Panc1 (cell line): ENCODE data around the gene HS6ST3. TPM values are rescaled to one million over a fixed set of nuclear protein-coding genes. Genes with fewer than 3 reads are reported as not detected.

Source experiments
- ATAC-seq: fragments of 200-7000 bp; cut with Tn5 transposase; 2 replicates; pipeline ENCODE4 v1.9.1; 2020; ENCODE audit warnings: mild to moderate bottlenecking, moderate library complexity
- BruUV-seq: library from RNA; stranded (reverse); fragments of 400-500 nt; replicated peaks from 2 replicates; lab custom pipeline; 2021; lab: Mats Ljungman, UMichigan
- CTCF ChIA-PET: fragments of 300-600 bp; sonication (Branson Sonifier 250); formaldehyde crosslinking; loops from one replicate; lab custom pipeline; 2022; ENCODE audit warnings: antibody characterized with exemption; lab: Charles Lee
- POLR2A ChIA-PET: fragments of 300-600 bp; sonication (Branson Sonifier 250); formaldehyde crosslinking; loops from one replicate; lab custom pipeline; 2022; ENCODE audit warnings: antibody characterized with exemption; lab: Charles Lee
- DNase-seq: peaks from one replicate; pipeline ENCODE4 v3.0.0-alpha.2; 2010; ENCODE audit warnings: low read depth, low spot score
- H3K27ac ChIP-seq: 2 replicates; pipeline ENCODE4 v1.5.1; 2011; ENCODE audit warnings: mild to moderate bottlenecking, low read length, inconsistent platforms
- H3K27me3 ChIP-seq: fragments of 200-500 bp; sonication (Bioruptor generic); 2 replicates; pipeline ENCODE4 v1.6.0; 2014; ENCODE audit warnings: low read length, inconsistent platforms; ENCODE audit not compliant: control insufficient read depth, insufficient read depth
- H3K36me3 ChIP-seq: fragments of 200-500 bp; sonication (Bioruptor generic); 2 replicates; pipeline ENCODE4 v1.5.1; 2014; ENCODE audit warnings: inconsistent platforms, mild to moderate bottlenecking, low read length, moderate library complexity; ENCODE audit not compliant: control insufficient read depth, insufficient read depth
- H3K4me1 ChIP-seq: 2 replicates; pipeline ENCODE4 v1.5.1; 2011; ENCODE audit warnings: inconsistent platforms, mild to moderate bottlenecking, low read length, moderate library complexity; ENCODE audit not compliant: control insufficient read depth, insufficient read depth
- H3K4me3 ChIP-seq, 2 experiments: 2 replicates each; pipeline ENCODE4 v1.5.1; 2011 to 2012; ENCODE audit warnings: low read depth in 2 of 2, low read length in 2 of 2, mild to moderate bottlenecking in 2 of 2, inconsistent platforms in 1 of 2, moderate library complexity in 1 of 2
- H3K9me3 ChIP-seq: fragments of 200-500 bp; sonication (Bioruptor generic); 2 replicates; pipeline ENCODE4 v1.5.1; 2014; ENCODE audit warnings: low read depth, mild to moderate bottlenecking, inconsistent platforms, low read length, moderate library complexity; ENCODE audit not compliant: control insufficient read depth, insufficient read depth
- POLR2AphosphoS5 ChIP-seq: IDR thresholded peaks from 2 replicates; pipeline ENCODE4 v1.6.1; 2012; ENCODE audit warnings: mild to moderate bottlenecking, low read depth, low read length, moderate library complexity
- SIN3A ChIP-seq: IDR thresholded peaks from 2 replicates; pipeline ENCODE4 v1.6.1; 2012; ENCODE audit warnings: low read depth, mild to moderate bottlenecking, low read length, moderate library complexity, borderline replicate concordance; ENCODE audit not compliant: insufficient read depth
- TCF7L2 ChIP-seq: IDR thresholded peaks from 2 replicates; pipeline ENCODE4 v1.6.1; 2011; ENCODE audit warnings: mild to moderate bottlenecking, low read depth, low read length, inconsistent platforms
- in situ Hi-C: cut with HindIII; loops from 2 replicates; pipeline ENCODE4 v1.10.0; 2016; ENCODE audit warnings: low sequenced_read_pairs, low pct_unique_long_range_greater_than_20kb
- intact Hi-C: fragments of 100-400 bp; cut with micrococcal nuclease; formaldehyde crosslinking; loops from one replicate; pipeline ENCODE4 v1.10.0; 2022; ENCODE audit not compliant: unreplicated experiment
- total RNA-seq: library from RNA; stranded (reverse); gene quantifications from one replicate; pipeline ENCODE4 v1.2.1, GENCODE V29; 2021; ENCODE audit not compliant: unreplicated experiment
- TF ChIP-seq, protein P1 (sequence below): fragments of 450-650 bp; IDR thresholded peaks from 2 replicates; pipeline ENCODE4 v1.5.1; 2017; ENCODE audit warnings: mild to moderate bottlenecking
- TF ChIP-seq, protein P2 (sequence below), 2 experiments: IDR thresholded peaks; 2 replicates each; pipeline ENCODE4 v1.6.1; 2011 to 2012; ENCODE audit warnings: low read depth in 2 of 2, control low read depth in 1 of 2, low read length in 1 of 2, mild to moderate bottlenecking in 1 of 2, moderate library complexity in 1 of 2; ENCODE audit not compliant: insufficient read depth in 1 of 2

The HS6ST3 gene
- total RNA-seq, 1 experiment from 2014 or later, result 0.13 TPM

GRCh38 chr13:96397807-96398206 is 307.9 kb downstream of the HS6ST3 start:
- ChIA-PET POLR2A (no interaction called here), CTCF (no interaction called here)
- no peaks in the 10 kb centered on the region for H3K4me1 ChIP-seq
- DNase-seq (no peak), ATAC-seq (no peak)
- intact Hi-C loops, result no loop called here
- no peaks in the 10 kb centered on the region for H3K36me3 ChIP-seq
- H3K27me3 ChIP-seq, result no peaks in the 10 kb centered on the region
- in situ Hi-C loops, result no loop called here
- no peak overlapping the region for H3K27ac ChIP-seq
- H3K9me3 ChIP-seq, result no peaks in the 10 kb centered on the region
- BruUV-seq, result no TSS peak
- no peak overlapping the region for H3K4me3 ChIP-seq
- TF ChIP-seq SIN3A (no peak), TCF7L2 (no peak), POLR2AphosphoS5 (no peak)
- TF ChIP-seq, protein P1, sequence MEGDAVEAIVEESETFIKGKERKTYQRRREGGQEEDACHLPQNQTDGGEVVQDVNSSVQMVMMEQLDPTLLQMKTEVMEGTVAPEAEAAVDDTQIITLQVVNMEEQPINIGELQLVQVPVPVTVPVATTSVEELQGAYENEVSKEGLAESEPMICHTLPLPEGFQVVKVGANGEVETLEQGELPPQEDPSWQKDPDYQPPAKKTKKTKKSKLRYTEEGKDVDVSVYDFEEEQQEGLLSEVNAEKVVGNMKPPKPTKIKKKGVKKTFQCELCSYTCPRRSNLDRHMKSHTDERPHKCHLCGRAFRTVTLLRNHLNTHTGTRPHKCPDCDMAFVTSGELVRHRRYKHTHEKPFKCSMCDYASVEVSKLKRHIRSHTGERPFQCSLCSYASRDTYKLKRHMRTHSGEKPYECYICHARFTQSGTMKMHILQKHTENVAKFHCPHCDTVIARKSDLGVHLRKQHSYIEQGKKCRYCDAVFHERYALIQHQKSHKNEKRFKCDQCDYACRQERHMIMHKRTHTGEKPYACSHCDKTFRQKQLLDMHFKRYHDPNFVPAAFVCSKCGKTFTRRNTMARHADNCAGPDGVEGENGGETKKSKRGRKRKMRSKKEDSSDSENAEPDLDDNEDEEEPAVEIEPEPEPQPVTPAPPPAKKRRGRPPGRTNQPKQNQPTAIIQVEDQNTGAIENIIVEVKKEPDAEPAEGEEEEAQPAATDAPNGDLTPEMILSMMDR, result no peak
- TF ChIP-seq, protein P2, sequence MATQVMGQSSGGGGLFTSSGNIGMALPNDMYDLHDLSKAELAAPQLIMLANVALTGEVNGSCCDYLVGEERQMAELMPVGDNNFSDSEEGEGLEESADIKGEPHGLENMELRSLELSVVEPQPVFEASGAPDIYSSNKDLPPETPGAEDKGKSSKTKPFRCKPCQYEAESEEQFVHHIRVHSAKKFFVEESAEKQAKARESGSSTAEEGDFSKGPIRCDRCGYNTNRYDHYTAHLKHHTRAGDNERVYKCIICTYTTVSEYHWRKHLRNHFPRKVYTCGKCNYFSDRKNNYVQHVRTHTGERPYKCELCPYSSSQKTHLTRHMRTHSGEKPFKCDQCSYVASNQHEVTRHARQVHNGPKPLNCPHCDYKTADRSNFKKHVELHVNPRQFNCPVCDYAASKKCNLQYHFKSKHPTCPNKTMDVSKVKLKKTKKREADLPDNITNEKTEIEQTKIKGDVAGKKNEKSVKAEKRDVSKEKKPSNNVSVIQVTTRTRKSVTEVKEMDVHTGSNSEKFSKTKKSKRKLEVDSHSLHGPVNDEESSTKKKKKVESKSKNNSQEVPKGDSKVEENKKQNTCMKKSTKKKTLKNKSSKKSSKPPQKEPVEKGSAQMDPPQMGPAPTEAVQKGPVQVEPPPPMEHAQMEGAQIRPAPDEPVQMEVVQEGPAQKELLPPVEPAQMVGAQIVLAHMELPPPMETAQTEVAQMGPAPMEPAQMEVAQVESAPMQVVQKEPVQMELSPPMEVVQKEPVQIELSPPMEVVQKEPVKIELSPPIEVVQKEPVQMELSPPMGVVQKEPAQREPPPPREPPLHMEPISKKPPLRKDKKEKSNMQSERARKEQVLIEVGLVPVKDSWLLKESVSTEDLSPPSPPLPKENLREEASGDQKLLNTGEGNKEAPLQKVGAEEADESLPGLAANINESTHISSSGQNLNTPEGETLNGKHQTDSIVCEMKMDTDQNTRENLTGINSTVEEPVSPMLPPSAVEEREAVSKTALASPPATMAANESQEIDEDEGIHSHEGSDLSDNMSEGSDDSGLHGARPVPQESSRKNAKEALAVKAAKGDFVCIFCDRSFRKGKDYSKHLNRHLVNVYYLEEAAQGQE (IDR thresholded peaks at IDR 0.05; ENCODE audit: insufficient read depth in 1 of 2, low read depth in 2 of 2, low read length in 1 of 2), result no peak

- Histone ChIP-seq H3K4me3 (no peak overlapping the region), H3K27ac (no peak overlapping the region), H3K36me3 (no peaks in the 10 kb centered on the region), H3K27me3 (no peaks in the 10 kb centered on the region), H3K9me3 (no peaks in the 10 kb centered on the region), H3K4me1 (no peaks in the 10 kb centered on the region)
- ATAC-seq (no peak), DNase-seq (no peak)
- in situ Hi-C loops (no loop called here), intact Hi-C loops (no loop called here)
- POLR2A ChIA-PET, result no interaction called here
- TF ChIP-seq, protein P2 (IDR thresholded peaks at IDR 0.05; ENCODE audit: insufficient read depth in 1 of 2, low read depth in 2 of 2, low read length in 1 of 2), result no peak
- TF ChIP-seq, protein P1, result no peak
- TF ChIP-seq SIN3A (no peak), POLR2AphosphoS5 (no peak), TCF7L2 (no peak)
- no TSS peak for BruUV-seq
- CTCF ChIA-PET, result no interaction called here
Measured at GRCh38 chr13:96398486-96398885, 308.6 kb downstream of the HS6ST3 start.
